Mesendoderm (in vitro differentiated cells): ENCODE results near the gene FAM229A.

Source experiments
- DNase-seq: peaks from one replicate; pipeline ENCODE4 v3.0.0; 2013
- H2AK5ac ChIP-seq: 2 replicates; pipeline ENCODE4 v1.6.1; 2013; ENCODE audit warnings: low read length, inconsistent platforms
- H2BK120ac ChIP-seq: 2 replicates; pipeline ENCODE4 v1.6.1; 2013; ENCODE audit warnings: low read depth, mild to moderate bottlenecking, low read length, moderate library complexity, mixed read lengths
- H2BK15ac ChIP-seq: replicated peaks from 2 replicates; pipeline ENCODE4 v1.6.1; 2013; ENCODE audit warnings: low read depth, mild to moderate bottlenecking, moderate library complexity
- H2BK5ac ChIP-seq: 2 replicates; pipeline ENCODE4 v1.6.1; 2013; ENCODE audit warnings: low read length, inconsistent platforms
- H3K18ac ChIP-seq: 2 replicates; pipeline ENCODE4 v1.6.1; 2013; ENCODE audit warnings: mild to moderate bottlenecking, low read length, mixed read lengths
- H3K23ac ChIP-seq: one replicate; pipeline ENCODE4 v1.6.1; 2013; ENCODE audit warnings: low read length
- H3K27ac ChIP-seq: 2 replicates; pipeline ENCODE4 v1.5.1; 2013; ENCODE audit warnings: low read depth, mild to moderate bottlenecking, inconsistent platforms, low read length, moderate library complexity
- H3K27me3 ChIP-seq: 2 replicates; pipeline ENCODE4 v1.6.1; 2013; ENCODE audit warnings: low read length, control low read depth, mild to moderate bottlenecking, inconsistent platforms; ENCODE audit not compliant: insufficient read depth, poor library complexity
- H3K36me3 ChIP-seq: 2 replicates; pipeline ENCODE4 v1.6.1; 2013; ENCODE audit warnings: low read length, inconsistent platforms; ENCODE audit not compliant: control insufficient read depth, insufficient read depth
- H3K4ac ChIP-seq: one replicate; pipeline ENCODE4 v1.6.1; 2013; ENCODE audit warnings: low read depth, mild to moderate bottlenecking, low read length, moderate library complexity
- H3K4me1 ChIP-seq: 2 replicates; pipeline ENCODE4 v1.6.1; 2013; ENCODE audit warnings: low read depth, low read length, inconsistent platforms; ENCODE audit not compliant: control insufficient read depth
- H3K4me2 ChIP-seq: 2 replicates; pipeline ENCODE4 v1.6.1; 2013; ENCODE audit warnings: low read length
- H3K4me3 ChIP-seq: 2 replicates; pipeline ENCODE4 v1.5.1; 2013; ENCODE audit warnings: mild to moderate bottlenecking, low read length
- H3K56ac ChIP-seq: one replicate; pipeline ENCODE4 v1.6.1; 2013; ENCODE audit warnings: low read length
- H3K79me1 ChIP-seq: 2 replicates; pipeline ENCODE4 v1.6.1; 2013; ENCODE audit warnings: low read length, inconsistent platforms
- H3K79me2 ChIP-seq: 2 replicates; pipeline ENCODE4 v1.6.1; 2013; ENCODE audit warnings: mild to moderate bottlenecking, low read length; ENCODE audit not compliant: control insufficient read depth, insufficient read depth
- H3K9ac ChIP-seq: 2 replicates; pipeline ENCODE4 v1.6.1; 2013; ENCODE audit warnings: low read length, inconsistent platforms
- H4K5ac ChIP-seq: one replicate; pipeline ENCODE4 v1.6.1; 2013; ENCODE audit warnings: low read length
- H4K8ac ChIP-seq: one replicate; pipeline ENCODE4 v1.6.1; 2013; ENCODE audit warnings: low read depth, mild to moderate bottlenecking, control low read depth, low read length, moderate library complexity
- WGBS: extraction: QIAGEN DNeasy Blood & Tissue Kit; methylation state at CpG from one replicate; pipeline ENCODE4 v1.1.7; 2013; ENCODE audit warnings: low lambda C conversion rate, missing lambda C conversion rate; ENCODE audit not compliant: insufficient coverage; ENCODE audit errors: extremely low coverage; 5-methylcytosine and 5-hydroxymethylcytosine counted together

Gene FAM229A

GRCh38 chr1:32394141-32394889 is 32.0 kb upstream of the FAM229A start, which contains the start of gene BSDC1:
Gene BSDC1, minus strand, starts transcription at chr1:32394441. Its CDS starts 27 bp downstream, at chr1:32394414.
- Histone ChIP-seq H4K8ac (no peak within 1 kb of the TSS), H3K79me1 (peaks cover 22% of the 10 kb centered on the region), H2BK5ac (peak within 1 kb of the TSS; percentile 82), H3K18ac (peak within 1 kb of the TSS; percentile 34), H4K5ac (no peak within 1 kb of the TSS), H3K27ac (peak within 1 kb of the TSS; percentile 88), H3K27me3 (no peaks in the 10 kb centered on the region), H3K56ac (peak within 1 kb of the TSS; percentile 95), H3K4ac (no peak within 1 kb of the TSS), H3K4me3 (peak within 1 kb of the TSS; percentile 89), H3K9ac (peak within 1 kb of the TSS; percentile 93), H2BK120ac (no peak within 1 kb of the TSS), H2BK15ac (no peak within 1 kb of the TSS), H3K36me3 (peaks cover 2% of the 10 kb centered on the region), H2AK5ac (peak within 1 kb of the TSS; percentile 37), H3K79me2 (peaks cover 14% of the 10 kb centered on the region), H3K23ac (peak within 1 kb of the TSS; percentile 87), H3K4me1 (peaks cover 5% of the 10 kb centered on the region), H3K4me2 (peak within 1 kb of the TSS; percentile 94)
- no CpG with 5 or more reads among the region's 48 CpGs for WGBS
- DNase-seq: peak; percentile 100

- Histone ChIP-seq H3K36me3 (peaks cover 4% of the 10 kb centered on the region), H3K4ac (no peak overlapping the region), H4K8ac (no peak overlapping the region), H3K9ac (peak overlapping the region; percentile 88), H2BK15ac (no peak overlapping the region), H3K27me3 (no peaks in the 10 kb centered on the region), H3K56ac (peak overlapping the region; percentile 95), H2BK5ac (no peak overlapping the region), H3K4me2 (peak overlapping the region; percentile 68), H3K27ac (no peak overlapping the region), H3K4me3 (peak overlapping the region; percentile 89), H3K18ac (no peak overlapping the region), H2AK5ac (no peak overlapping the region), H4K5ac (no peak overlapping the region), H2BK120ac (no peak overlapping the region), H3K23ac (no peak overlapping the region), H3K79me2 (peaks cover 14% of the 10 kb centered on the region), H3K79me1 (peaks cover 22% of the 10 kb centered on the region), H3K4me1 (peaks cover 5% of the 10 kb centered on the region)
- WGBS: no CpG with 5 or more reads among the region's 15 CpGs
- DNase-seq: peak; percentile 71
Observed at GRCh38 chr1:32393832-32394140, 31.5 kb upstream of the FAM229A start.

- H4K5ac ChIP-seq: no peak overlapping the region
- peaks cover 14% of the 10 kb centered on the region for H3K79me2 ChIP-seq
- H3K9ac ChIP-seq: peak overlapping the region; percentile 88
- no peak overlapping the region for H2BK5ac ChIP-seq
- peak overlapping the region; percentile 68 for H3K4me2 ChIP-seq
- no peak overlapping the region for H2AK5ac ChIP-seq
- H3K27me3 ChIP-seq: no peaks in the 10 kb centered on the region
- no peak overlapping the region for H3K18ac ChIP-seq
- H3K4me3 ChIP-seq: no peak overlapping the region
- H3K36me3 ChIP-seq: peaks cover 4% of the 10 kb centered on the region
- no peak overlapping the region for H2BK120ac ChIP-seq
- WGBS: no CpG with 5 or more reads among the region's 1 CpG
- peaks cover 5% of the 10 kb centered on the region for H3K4me1 ChIP-seq
- no peak overlapping the region for H2BK15ac ChIP-seq
- H3K4ac ChIP-seq: no peak overlapping the region
- H3K23ac ChIP-seq: no peak overlapping the region
- no peak for DNase-seq
- H3K27ac ChIP-seq: no peak overlapping the region
- peak overlapping the region; percentile 47 for H3K56ac ChIP-seq
- H4K8ac ChIP-seq: no peak overlapping the region
- peaks cover 22% of the 10 kb centered on the region for H3K79me1 ChIP-seq
Observed at GRCh38 chr1:32393136-32393535, 30.9 kb upstream of the FAM229A start.

GRCh38 chr1:32392325-32392724 is 30.0 kb upstream of the FAM229A start:
- Histone ChIP-seq H3K79me2 (peaks cover 14% of the 10 kb centered on the region), H3K4ac (no peak overlapping the region), H2BK120ac (no peak overlapping the region), H3K27me3 (no peaks in the 10 kb centered on the region), H3K4me1 (peaks cover 5% of the 10 kb centered on the region), H3K36me3 (peaks cover 4% of the 10 kb centered on the region), H4K8ac (no peak overlapping the region), H2BK15ac (no peak overlapping the region), H4K5ac (no peak overlapping the region), H3K18ac (no peak overlapping the region), H3K27ac (no peak overlapping the region), H3K79me1 (peaks cover 22% of the 10 kb centered on the region), H3K4me3 (no peak overlapping the region), H3K23ac (no peak overlapping the region), H2AK5ac (no peak overlapping the region), H3K56ac (no peak overlapping the region), H3K9ac (no peak overlapping the region), H2BK5ac (no peak overlapping the region), H3K4me2 (no peak overlapping the region)
- DNase-seq: no peak
- no CpG with 5 or more reads among the region's 3 CpGs for WGBS

GRCh38 chr1:32390904-32391870 is 28.9 kb upstream of the FAM229A start:
- Histone ChIP-seq H4K5ac (no peak overlapping the region), H3K23ac (no peak overlapping the region), H3K4me3 (no peak overlapping the region), H2BK120ac (no peak overlapping the region), H3K79me2 (peaks cover 14% of the 10 kb centered on the region), H3K9ac (no peak overlapping the region), H3K56ac (no peak overlapping the region), H3K4me2 (no peak overlapping the region), H3K27me3 (no peaks in the 10 kb centered on the region), H3K27ac (no peak overlapping the region), H3K36me3 (peaks cover 9% of the 10 kb centered on the region), H3K18ac (no peak overlapping the region), H3K4me1 (peaks cover 5% of the 10 kb centered on the region), H2AK5ac (no peak overlapping the region), H3K4ac (no peak overlapping the region), H2BK15ac (no peak overlapping the region), H3K79me1 (peaks cover 22% of the 10 kb centered on the region), H4K8ac (no peak overlapping the region), H2BK5ac (no peak overlapping the region)
- no peak for DNase-seq
- no CpG with 5 or more reads among the region's 8 CpGs for WGBS
